Measurements from ENCODE around the gene FOXA2. TPM values are rescaled to one million over a fixed set of nuclear protein-coding genes. Genes with fewer than 3 reads are reported as not detected.

Gene FOXA2
- total RNA-seq, 2 donors from 2014 or later, result 86.7 to 123 TPM

DNA sequence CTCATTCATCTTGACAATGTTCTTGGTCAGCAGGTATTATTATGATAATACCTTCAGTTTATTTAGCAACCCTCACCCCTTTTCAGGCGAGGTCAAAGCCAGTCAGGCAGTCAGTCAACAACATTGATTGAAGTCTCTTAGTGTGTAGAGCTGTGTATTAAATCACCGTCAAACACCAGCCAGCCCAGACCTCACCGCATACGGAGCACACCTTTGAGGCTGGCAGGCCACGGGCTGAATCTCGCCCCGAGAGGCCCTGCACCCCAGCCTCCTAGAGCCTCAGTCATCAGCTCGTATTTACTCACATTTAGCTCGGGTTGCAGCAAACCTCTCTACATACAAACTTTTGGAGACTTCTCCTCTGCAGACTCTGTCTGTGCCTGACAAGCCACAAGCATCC, 36.0 kb upstream of the FOXA2 start:
- peaks cover 17% of the 10 kb centered on the region for H3K4me1 ChIP-seq (ENCODE audit: control insufficient read depth, insufficient read depth, low read length)
- Mint-ChIP-seq H3K27ac (no peak overlapping the region), H3K4me1 (peaks cover 40% of the 10 kb centered on the region), H3K9me3 (no peaks in the 10 kb centered on the region), H3K36me3 (ENCODE audit: low read depth) (no peaks in the 10 kb centered on the region), H3K27me3 (ENCODE audit: insufficient read depth) (no peaks in the 10 kb centered on the region), H3K4me3 (no peak overlapping the region)
- TF ChIP-seq, protein P1, sequence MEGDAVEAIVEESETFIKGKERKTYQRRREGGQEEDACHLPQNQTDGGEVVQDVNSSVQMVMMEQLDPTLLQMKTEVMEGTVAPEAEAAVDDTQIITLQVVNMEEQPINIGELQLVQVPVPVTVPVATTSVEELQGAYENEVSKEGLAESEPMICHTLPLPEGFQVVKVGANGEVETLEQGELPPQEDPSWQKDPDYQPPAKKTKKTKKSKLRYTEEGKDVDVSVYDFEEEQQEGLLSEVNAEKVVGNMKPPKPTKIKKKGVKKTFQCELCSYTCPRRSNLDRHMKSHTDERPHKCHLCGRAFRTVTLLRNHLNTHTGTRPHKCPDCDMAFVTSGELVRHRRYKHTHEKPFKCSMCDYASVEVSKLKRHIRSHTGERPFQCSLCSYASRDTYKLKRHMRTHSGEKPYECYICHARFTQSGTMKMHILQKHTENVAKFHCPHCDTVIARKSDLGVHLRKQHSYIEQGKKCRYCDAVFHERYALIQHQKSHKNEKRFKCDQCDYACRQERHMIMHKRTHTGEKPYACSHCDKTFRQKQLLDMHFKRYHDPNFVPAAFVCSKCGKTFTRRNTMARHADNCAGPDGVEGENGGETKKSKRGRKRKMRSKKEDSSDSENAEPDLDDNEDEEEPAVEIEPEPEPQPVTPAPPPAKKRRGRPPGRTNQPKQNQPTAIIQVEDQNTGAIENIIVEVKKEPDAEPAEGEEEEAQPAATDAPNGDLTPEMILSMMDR (conservative IDR thresholded peaks at IDR 0.05), result no peak
- no peak overlapping the region for H3K27ac ChIP-seq (ENCODE audit: low read depth, low read length)
- H3K36me3 ChIP-seq (ENCODE audit: control insufficient read depth, insufficient read depth, low read length), result no peaks in the 10 kb centered on the region
- no peaks in the 10 kb centered on the region for H3K9me3 ChIP-seq (ENCODE audit: control insufficient read depth, low read length)
- 33 to 45% methylated on average over 3 to 9 of the region's 9 CpGs for WGBS, 2 experiments (ENCODE audit: insufficient coverage in 1 of 2, insufficient read length in 1 of 2)
- H3K9ac ChIP-seq (ENCODE audit: extremely low read depth, low read length, poor library complexity, severe bottlenecking), result no peak overlapping the region
- H3K4me3 ChIP-seq (ENCODE audit: low read length), result peak overlapping the region; percentile 15
- DNase-seq, result peak; percentile 64
- no peaks in the 10 kb centered on the region for H3K27me3 ChIP-seq (ENCODE audit: control insufficient read depth, insufficient read depth, low read length, poor library complexity, severe bottlenecking)

DNA sequence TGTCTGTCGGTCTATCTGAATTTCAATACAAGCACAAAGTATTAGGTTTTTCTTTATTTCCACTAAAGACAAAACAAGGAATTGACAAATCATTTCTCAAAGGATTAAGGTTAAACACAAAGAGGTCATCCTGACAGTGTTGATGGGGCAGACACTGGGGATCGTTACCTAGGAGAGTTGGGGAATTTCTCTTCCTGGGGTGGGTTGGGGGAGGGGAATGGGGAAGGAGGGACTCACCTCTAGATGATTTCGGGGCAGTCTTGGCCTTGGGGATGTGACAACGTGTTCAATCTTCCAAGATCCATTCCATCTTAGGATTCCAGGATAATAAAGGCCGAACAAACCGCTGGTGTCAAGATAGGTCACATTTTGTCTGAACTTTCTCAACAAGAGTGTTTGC, 35.4 kb upstream of the FOXA2 start:
- Histone ChIP-seq H3K36me3 (ENCODE audit: control insufficient read depth, insufficient read depth, low read length) (no peaks in the 10 kb centered on the region), H3K9ac (ENCODE audit: extremely low read depth, low read length, poor library complexity, severe bottlenecking) (no peak overlapping the region), H3K27ac (ENCODE audit: low read depth, low read length) (no peak overlapping the region), H3K9me3 (ENCODE audit: control insufficient read depth, low read length) (no peaks in the 10 kb centered on the region), H3K4me1 (ENCODE audit: control insufficient read depth, insufficient read depth, low read length) (peaks cover 17% of the 10 kb centered on the region), H3K27me3 (ENCODE audit: control insufficient read depth, insufficient read depth, low read length, poor library complexity, severe bottlenecking) (no peaks in the 10 kb centered on the region), H3K4me3 (ENCODE audit: low read length) (peak overlapping the region; percentile 15)
- Mint-ChIP-seq H3K9me3 (no peaks in the 10 kb centered on the region), H3K4me3 (no peak overlapping the region), H3K27ac (peak overlapping the region; percentile 69), H3K36me3 (ENCODE audit: low read depth) (no peaks in the 10 kb centered on the region), H3K27me3 (ENCODE audit: insufficient read depth) (no peaks in the 10 kb centered on the region), H3K4me1 (peaks cover 40% of the 10 kb centered on the region)
- peak; percentile 67 for DNase-seq
- 38 to 44% methylated on average over 3 to 5 of the region's 6 CpGs for WGBS, 2 experiments (ENCODE audit: insufficient coverage in 1 of 2, insufficient read length in 1 of 2)
- TF ChIP-seq, protein P1 (conservative IDR thresholded peaks at IDR 0.05), result no peak

DNA sequence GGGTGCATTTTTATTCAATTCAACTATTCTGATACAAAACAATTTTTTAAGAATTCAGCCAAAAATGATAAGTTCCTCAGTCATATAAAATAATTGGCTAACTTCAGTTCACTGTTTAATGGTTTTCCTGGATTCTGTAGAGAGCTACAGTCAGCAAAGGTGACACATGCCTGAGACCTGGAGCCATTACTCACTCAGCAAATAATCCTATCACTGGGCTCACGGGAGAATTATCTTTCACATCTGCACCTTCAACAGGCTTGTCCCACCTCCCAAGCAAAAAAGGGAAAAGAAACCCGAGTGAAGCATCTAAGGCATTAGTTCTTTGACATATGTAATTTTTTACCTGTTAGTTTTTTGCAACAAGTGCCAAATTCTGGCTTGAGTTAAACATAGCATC, 34.9 kb upstream of the FOXA2 start:
- Mint-ChIP-seq H3K9me3 (peaks cover 3% of the 10 kb centered on the region), H3K4me3 (no peak overlapping the region), H3K27ac (peak overlapping the region; percentile 69), H3K27me3 (ENCODE audit: insufficient read depth) (no peaks in the 10 kb centered on the region), H3K36me3 (ENCODE audit: low read depth) (no peaks in the 10 kb centered on the region), H3K4me1 (peaks cover 38% of the 10 kb centered on the region)
- Histone ChIP-seq H3K9me3 (ENCODE audit: control insufficient read depth, low read length) (no peaks in the 10 kb centered on the region), H3K4me1 (ENCODE audit: control insufficient read depth, insufficient read depth, low read length) (peaks cover 17% of the 10 kb centered on the region), H3K4me3 (ENCODE audit: low read length) (no peak overlapping the region), H3K27ac (ENCODE audit: low read depth, low read length) (no peak overlapping the region), H3K36me3 (ENCODE audit: control insufficient read depth, insufficient read depth, low read length) (no peaks in the 10 kb centered on the region), H3K9ac (ENCODE audit: extremely low read depth, low read length, poor library complexity, severe bottlenecking) (no peak overlapping the region), H3K27me3 (ENCODE audit: control insufficient read depth, insufficient read depth, low read length, poor library complexity, severe bottlenecking) (no peaks in the 10 kb centered on the region)
- TF ChIP-seq, protein P1 (conservative IDR thresholded peaks at IDR 0.05), result no peak
- DNase-seq, result no peak
- WGBS, 2 experiments (ENCODE audit: insufficient coverage in 1 of 2, insufficient read length in 1 of 2), result 16 to 40% methylated on average over 1 to 2 of the region's 2 CpGs
